CD4-positive, alpha-beta T cell treated with Interleukin-2 at 100 ng/mL for 4 hours (primary cell): Measurements from ENCODE around the gene KRTAP9-4.
"Not testable (repeated sequence)": the region's sequence is repeated elsewhere in the genome, so short reads cannot be mapped to it uniquely, and the experiment has no call there.

Source experiments
- DNase-seq: peaks from one replicate; pipeline ENCODE4 v3.0.0-alpha.2; 2020; ENCODE audit warnings: low spot score

KRTAP9-4 gene

GRCh38 chr17:41249637-41250240 is at the start of gene KRTAP9-4:
KRTAP9-4 (plus strand) TSS chr17:41249687; CDS start chr17:41249721, 34 bp downstream.
- DNase-seq = not testable (repeated sequence)

- DNase-seq = no peak
Measured at GRCh38 chr17:41211845-41212466, 37.5 kb upstream of the KRTAP9-4 start.

GRCh38 chr17:41212524-41213169 is 36.8 kb upstream of the KRTAP9-4 start:
- DNase-seq = no peak

- DNase-seq = no peak
Measured at GRCh38 chr17:41215681-41216080, 33.8 kb upstream of the KRTAP9-4 start.

GRCh38 chr17:41223821-41224220 is 25.7 kb upstream of the KRTAP9-4 start:
- DNase-seq = no peak

- DNase-seq = no peak
Measured at GRCh38 chr17:41226051-41226450, 23.4 kb upstream of the KRTAP9-4 start.

- DNase-seq = not testable (repeated sequence)
Measured at GRCh38 chr17:41226598-41227095, 22.8 kb upstream of the KRTAP9-4 start, which contains the start of gene KRTAP9-2. KRTAP9-2 (plus strand) TSS chr17:41226648; CDS start chr17:41226655, 7 bp downstream.

- DNase-seq = no peak
Measured at GRCh38 chr17:41230094-41230493, 19.4 kb upstream of the KRTAP9-4 start.

GRCh38 chr17:41231731-41232130 is 17.8 kb upstream of the KRTAP9-4 start:
- DNase-seq = no peak

- not testable (repeated sequence) for DNase-seq
Measured at GRCh38 chr17:41232399-41233105, 16.9 kb upstream of the KRTAP9-4 start, which contains the start of gene KRTAP9-3. KRTAP9-3 (plus strand) TSS chr17:41232449; CDS start chr17:41232502, 53 bp downstream.

- not testable (repeated sequence) for DNase-seq
Measured at GRCh38 chr17:41237116-41237515, 12.4 kb upstream of the KRTAP9-4 start.

- DNase-seq = not testable (repeated sequence)
Measured at GRCh38 chr17:41237949-41238437, 11.5 kb upstream of the KRTAP9-4 start, which contains the start of gene KRTAP9-8. KRTAP9-8 (plus strand) TSS chr17:41237999; CDS start chr17:41238052, 53 bp downstream.

GRCh38 chr17:41246995-41247787 is 2.3 kb upstream of the KRTAP9-4 start:
- not testable (repeated sequence) for DNase-seq

GRCh38 chr17:41251261-41251660 is 1.8 kb downstream of the KRTAP9-4 start:
- DNase-seq = no peak

GRCh38 chr17:41254861-41255260 is 5.4 kb downstream of the KRTAP9-4 start:
- DNase-seq = no peak

- DNase-seq = not testable (repeated sequence)
Measured at GRCh38 chr17:41255381-41256290, 6.1 kb downstream of the KRTAP9-4 start, which contains the start of gene KRTAP9-9. KRTAP9-9 (plus strand) TSS chr17:41255384.

GRCh38 chr17:41256291-41256685 is 6.8 kb downstream of the KRTAP9-4 start:
- no peak for DNase-seq

GRCh38 chr17:41258406-41258805 is 8.9 kb downstream of the KRTAP9-4 start:
- DNase-seq = no peak

GRCh38 chr17:41263212-41263611 is 13.7 kb downstream of the KRTAP9-4 start:
- DNase-seq = no peak

- no peak for DNase-seq
Measured at GRCh38 chr17:41264599-41264998, 15.1 kb downstream of the KRTAP9-4 start.
